K562 (cell line): ENCODE measurements around the gene HSPB1. TPM values are rescaled to one million over a fixed set of nuclear protein-coding genes. Genes with fewer than 3 reads are reported as not detected.

Experiments
- polyA plus RNA-seq, 8 experiments: library from polyadenylated mRNA; depleted of rRNA in 4 of 8; stranded (reverse) in 5 of 8; unstranded in 3 of 8; fragments of >200 nt; fragmentation: Nextera tagmentation in 2 of 8; fragmentation: Illumina TruSeq in 1 of 8; extraction: Ambion mirVana in 2 of 8; extraction: Trizol in 1 of 8; gene quantifications; 2 replicates each; pipeline versions ENCODE4 v1.2.1 to v1.2.3, GENCODE V29; 2011 to 2014; ENCODE audit warnings: inconsistent platforms in 1 of 8, missing spikeins in 1 of 8
- total RNA-seq, 7 experiments: library from RNA; depleted of rRNA in 6 of 7; stranded (reverse); fragments of >200 nt in 6 of 7; fragmentation: Illumina TruSeq in 2 of 7; extraction: Trizol in 2 of 7; gene quantifications; 2 replicates each; pipeline versions ENCODE4 v1.2.1 to v1.2.3, GENCODE V29; 2011 to 2021; ENCODE audit warnings: low replicate concordance in 1 of 7
- TF ChIP-seq, protein P1 (sequence below): fragments of 450-650 bp; IDR thresholded peaks from 2 replicates; pipeline ENCODE4 v1.6.1; 2016; ENCODE audit warnings: mild to moderate bottlenecking, moderate library complexity
- TF ChIP-seq, protein P2 (sequence below), 3 experiments: fragments of 200-800 bp in 1 of 3; sonication (Bioruptor generic) in 1 of 3; sonication (generic) in 1 of 3; formaldehyde crosslinking in 1 of 3; IDR thresholded peaks; 2 replicates each; pipeline versions ENCODE4 v1.6.1 to v1.8.0; 2016 to 2022; ENCODE audit warnings: mild to moderate bottlenecking in 2 of 3, missing compliant biosample characterization in 2 of 3, missing genetic modification characterization in 2 of 3, missing genetic modification reagents in 1 of 3
- TF ChIP-seq, protein P3 (sequence below): sonication (generic); IDR thresholded peaks from 2 replicates; pipeline ENCODE4 v1.6.1; 2016
- TF ChIP-seq, protein P4 (sequence below): sonication (generic); formaldehyde crosslinking; IDR thresholded peaks from 2 replicates; pipeline ENCODE4 v1.4.0; 2020; ENCODE audit warnings: mild to moderate bottlenecking, missing genetic modification reagents
- TF ChIP-seq, protein P5 (sequence below): sonication (generic); formaldehyde crosslinking; IDR thresholded peaks from 2 replicates; pipeline ENCODE4 v1.8.1; 2023; ENCODE audit warnings: mild to moderate bottlenecking, missing genetic modification reagents

The HSPB1 gene
- total and polyA plus RNA-seq, 9 of the 15 experiments (the other 6 are each of a cell fraction or from before 2014, with no cell fraction given), result 27.1 to 522 (median 138) TPM

DNA sequence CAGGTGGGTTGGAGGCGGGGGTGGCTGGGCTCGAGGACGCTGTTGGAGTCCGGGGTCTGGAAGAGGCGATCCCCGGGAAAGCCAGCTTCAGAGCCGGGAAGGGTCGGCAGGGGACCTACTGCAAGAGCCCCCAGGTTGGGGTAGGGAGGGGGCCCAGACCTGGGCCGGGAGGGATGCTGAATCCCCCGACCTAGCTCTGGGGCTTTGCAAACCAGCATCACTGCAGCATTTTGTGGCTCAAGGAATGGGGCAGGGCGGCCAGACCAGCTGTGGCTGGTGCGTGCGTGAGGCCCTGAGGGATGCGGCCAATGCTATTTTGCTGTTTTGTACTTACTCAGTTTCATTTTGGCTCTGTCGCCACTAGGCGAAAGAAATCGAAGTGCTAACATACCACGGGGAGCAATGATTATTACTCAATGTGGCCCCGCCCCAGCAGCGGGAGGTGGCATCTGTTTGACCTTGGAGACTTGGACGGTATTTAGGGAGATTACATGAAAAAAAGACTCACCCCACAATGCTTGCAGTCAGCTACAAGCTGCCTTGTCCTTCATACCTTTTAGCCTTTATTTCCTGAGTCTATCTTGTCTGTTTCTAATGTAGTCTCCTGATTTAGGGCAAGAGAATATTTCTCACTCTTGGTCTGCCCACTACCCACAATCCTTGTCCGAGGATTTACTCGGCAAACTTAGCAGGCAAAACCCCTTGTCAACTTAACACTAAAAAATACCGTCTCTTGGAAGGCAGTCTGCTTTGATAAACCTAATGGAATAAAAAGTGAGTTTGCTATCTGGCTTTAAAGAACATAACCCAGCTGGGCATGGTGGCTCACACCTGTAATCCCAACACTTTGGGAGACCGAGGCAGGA lies 16.2 kb downstream of the HSPB1 start (continued):
- TF ChIP-seq, protein P1, sequence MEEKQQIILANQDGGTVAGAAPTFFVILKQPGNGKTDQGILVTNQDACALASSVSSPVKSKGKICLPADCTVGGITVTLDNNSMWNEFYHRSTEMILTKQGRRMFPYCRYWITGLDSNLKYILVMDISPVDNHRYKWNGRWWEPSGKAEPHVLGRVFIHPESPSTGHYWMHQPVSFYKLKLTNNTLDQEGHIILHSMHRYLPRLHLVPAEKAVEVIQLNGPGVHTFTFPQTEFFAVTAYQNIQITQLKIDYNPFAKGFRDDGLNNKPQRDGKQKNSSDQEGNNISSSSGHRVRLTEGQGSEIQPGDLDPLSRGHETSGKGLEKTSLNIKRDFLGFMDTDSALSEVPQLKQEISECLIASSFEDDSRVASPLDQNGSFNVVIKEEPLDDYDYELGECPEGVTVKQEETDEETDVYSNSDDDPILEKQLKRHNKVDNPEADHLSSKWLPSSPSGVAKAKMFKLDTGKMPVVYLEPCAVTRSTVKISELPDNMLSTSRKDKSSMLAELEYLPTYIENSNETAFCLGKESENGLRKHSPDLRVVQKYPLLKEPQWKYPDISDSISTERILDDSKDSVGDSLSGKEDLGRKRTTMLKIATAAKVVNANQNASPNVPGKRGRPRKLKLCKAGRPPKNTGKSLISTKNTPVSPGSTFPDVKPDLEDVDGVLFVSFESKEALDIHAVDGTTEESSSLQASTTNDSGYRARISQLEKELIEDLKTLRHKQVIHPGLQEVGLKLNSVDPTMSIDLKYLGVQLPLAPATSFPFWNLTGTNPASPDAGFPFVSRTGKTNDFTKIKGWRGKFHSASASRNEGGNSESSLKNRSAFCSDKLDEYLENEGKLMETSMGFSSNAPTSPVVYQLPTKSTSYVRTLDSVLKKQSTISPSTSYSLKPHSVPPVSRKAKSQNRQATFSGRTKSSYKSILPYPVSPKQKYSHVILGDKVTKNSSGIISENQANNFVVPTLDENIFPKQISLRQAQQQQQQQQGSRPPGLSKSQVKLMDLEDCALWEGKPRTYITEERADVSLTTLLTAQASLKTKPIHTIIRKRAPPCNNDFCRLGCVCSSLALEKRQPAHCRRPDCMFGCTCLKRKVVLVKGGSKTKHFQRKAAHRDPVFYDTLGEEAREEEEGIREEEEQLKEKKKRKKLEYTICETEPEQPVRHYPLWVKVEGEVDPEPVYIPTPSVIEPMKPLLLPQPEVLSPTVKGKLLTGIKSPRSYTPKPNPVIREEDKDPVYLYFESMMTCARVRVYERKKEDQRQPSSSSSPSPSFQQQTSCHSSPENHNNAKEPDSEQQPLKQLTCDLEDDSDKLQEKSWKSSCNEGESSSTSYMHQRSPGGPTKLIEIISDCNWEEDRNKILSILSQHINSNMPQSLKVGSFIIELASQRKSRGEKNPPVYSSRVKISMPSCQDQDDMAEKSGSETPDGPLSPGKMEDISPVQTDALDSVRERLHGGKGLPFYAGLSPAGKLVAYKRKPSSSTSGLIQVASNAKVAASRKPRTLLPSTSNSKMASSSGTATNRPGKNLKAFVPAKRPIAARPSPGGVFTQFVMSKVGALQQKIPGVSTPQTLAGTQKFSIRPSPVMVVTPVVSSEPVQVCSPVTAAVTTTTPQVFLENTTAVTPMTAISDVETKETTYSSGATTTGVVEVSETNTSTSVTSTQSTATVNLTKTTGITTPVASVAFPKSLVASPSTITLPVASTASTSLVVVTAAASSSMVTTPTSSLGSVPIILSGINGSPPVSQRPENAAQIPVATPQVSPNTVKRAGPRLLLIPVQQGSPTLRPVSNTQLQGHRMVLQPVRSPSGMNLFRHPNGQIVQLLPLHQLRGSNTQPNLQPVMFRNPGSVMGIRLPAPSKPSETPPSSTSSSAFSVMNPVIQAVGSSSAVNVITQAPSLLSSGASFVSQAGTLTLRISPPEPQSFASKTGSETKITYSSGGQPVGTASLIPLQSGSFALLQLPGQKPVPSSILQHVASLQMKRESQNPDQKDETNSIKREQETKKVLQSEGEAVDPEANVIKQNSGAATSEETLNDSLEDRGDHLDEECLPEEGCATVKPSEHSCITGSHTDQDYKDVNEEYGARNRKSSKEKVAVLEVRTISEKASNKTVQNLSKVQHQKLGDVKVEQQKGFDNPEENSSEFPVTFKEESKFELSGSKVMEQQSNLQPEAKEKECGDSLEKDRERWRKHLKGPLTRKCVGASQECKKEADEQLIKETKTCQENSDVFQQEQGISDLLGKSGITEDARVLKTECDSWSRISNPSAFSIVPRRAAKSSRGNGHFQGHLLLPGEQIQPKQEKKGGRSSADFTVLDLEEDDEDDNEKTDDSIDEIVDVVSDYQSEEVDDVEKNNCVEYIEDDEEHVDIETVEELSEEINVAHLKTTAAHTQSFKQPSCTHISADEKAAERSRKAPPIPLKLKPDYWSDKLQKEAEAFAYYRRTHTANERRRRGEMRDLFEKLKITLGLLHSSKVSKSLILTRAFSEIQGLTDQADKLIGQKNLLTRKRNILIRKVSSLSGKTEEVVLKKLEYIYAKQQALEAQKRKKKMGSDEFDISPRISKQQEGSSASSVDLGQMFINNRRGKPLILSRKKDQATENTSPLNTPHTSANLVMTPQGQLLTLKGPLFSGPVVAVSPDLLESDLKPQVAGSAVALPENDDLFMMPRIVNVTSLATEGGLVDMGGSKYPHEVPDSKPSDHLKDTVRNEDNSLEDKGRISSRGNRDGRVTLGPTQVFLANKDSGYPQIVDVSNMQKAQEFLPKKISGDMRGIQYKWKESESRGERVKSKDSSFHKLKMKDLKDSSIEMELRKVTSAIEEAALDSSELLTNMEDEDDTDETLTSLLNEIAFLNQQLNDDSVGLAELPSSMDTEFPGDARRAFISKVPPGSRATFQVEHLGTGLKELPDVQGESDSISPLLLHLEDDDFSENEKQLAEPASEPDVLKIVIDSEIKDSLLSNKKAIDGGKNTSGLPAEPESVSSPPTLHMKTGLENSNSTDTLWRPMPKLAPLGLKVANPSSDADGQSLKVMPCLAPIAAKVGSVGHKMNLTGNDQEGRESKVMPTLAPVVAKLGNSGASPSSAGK, result peak; percentile 42; the same call in 1 of the 2 replicates
- TF ChIP-seq, protein P2, sequence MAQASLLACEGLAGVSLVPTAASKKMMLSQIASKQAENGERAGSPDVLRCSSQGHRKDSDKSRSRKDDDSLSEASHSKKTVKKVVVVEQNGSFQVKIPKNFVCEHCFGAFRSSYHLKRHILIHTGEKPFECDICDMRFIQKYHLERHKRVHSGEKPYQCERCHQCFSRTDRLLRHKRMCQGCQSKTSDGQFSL (CRISPR knock-in tag; IDR thresholded peaks at IDR 0.05), result no peak
- TF ChIP-seq, protein P2 (tag; IDR thresholded peaks at IDR 0.05), result no peak
- TF ChIP-seq, protein P3, sequence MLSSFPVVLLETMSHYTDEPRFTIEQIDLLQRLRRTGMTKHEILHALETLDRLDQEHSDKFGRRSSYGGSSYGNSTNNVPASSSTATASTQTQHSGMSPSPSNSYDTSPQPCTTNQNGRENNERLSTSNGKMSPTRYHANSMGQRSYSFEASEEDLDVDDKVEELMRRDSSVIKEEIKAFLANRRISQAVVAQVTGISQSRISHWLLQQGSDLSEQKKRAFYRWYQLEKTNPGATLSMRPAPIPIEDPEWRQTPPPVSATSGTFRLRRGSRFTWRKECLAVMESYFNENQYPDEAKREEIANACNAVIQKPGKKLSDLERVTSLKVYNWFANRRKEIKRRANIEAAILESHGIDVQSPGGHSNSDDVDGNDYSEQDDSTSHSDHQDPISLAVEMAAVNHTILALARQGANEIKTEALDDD, result peak; percentile 42; the same call in 1 of the 2 replicates
- TF ChIP-seq, protein P4, sequence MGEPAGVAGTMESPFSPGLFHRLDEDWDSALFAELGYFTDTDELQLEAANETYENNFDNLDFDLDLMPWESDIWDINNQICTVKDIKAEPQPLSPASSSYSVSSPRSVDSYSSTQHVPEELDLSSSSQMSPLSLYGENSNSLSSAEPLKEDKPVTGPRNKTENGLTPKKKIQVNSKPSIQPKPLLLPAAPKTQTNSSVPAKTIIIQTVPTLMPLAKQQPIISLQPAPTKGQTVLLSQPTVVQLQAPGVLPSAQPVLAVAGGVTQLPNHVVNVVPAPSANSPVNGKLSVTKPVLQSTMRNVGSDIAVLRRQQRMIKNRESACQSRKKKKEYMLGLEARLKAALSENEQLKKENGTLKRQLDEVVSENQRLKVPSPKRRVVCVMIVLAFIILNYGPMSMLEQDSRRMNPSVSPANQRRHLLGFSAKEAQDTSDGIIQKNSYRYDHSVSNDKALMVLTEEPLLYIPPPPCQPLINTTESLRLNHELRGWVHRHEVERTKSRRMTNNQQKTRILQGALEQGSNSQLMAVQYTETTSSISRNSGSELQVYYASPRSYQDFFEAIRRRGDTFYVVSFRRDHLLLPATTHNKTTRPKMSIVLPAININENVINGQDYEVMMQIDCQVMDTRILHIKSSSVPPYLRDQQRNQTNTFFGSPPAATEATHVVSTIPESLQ (CRISPR knock-in tag), result 0 out of 2 replicates have a peak, but pooled peaks have one; percentile 53
- TF ChIP-seq, protein P5, sequence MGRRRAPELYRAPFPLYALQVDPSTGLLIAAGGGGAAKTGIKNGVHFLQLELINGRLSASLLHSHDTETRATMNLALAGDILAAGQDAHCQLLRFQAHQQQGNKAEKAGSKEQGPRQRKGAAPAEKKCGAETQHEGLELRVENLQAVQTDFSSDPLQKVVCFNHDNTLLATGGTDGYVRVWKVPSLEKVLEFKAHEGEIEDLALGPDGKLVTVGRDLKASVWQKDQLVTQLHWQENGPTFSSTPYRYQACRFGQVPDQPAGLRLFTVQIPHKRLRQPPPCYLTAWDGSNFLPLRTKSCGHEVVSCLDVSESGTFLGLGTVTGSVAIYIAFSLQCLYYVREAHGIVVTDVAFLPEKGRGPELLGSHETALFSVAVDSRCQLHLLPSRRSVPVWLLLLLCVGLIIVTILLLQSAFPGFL (CRISPR knock-in tag), result 0 out of 2 replicates have a peak, but pooled peaks have one; percentile 87
